NK-92 (cell line): ENCODE measurements around the gene MTHFS.
"Not testable (repeated sequence)": the region's sequence is repeated elsewhere in the genome, so short reads cannot be mapped to it uniquely, and the experiment has no call there.

Source experiments
- DNase-seq: peaks from one replicate; lab custom pipeline; 2025; ENCODE audit not compliant: unreplicated experiment; lab: John Stamatoyannopoulos, UW

The MTHFS gene

DNA sequence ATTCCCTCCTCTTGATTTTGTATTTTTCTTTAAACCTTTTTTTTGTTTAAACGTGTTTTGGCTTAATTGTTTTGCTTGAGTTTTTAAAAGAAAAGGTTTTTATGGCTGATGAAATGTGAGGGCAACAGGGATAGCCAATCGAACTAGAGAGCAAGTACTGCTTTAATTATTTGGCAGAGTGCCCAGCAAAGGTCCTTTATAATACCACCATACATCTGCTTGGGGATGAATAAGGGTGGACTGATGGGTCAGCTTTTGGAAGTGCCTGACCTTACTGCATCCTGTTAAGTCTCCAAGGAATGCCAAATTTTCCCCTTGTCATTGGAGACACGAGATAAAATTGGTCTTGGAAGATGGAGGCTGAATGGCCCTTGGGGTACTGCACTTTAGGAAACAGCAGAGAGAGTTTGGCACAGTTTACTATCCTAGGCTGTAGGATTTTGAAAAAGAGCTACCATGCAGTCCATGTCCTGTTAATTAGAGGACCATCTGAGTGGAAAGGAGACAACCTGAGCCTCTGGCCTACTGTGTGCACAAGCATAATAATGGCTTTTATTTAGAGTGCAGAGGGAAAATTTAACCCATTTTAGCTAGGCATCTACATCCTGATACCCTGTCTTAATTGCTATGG, 19.8 kb upstream of the MTHFS start:
- DNase-seq: no peak

DNA sequence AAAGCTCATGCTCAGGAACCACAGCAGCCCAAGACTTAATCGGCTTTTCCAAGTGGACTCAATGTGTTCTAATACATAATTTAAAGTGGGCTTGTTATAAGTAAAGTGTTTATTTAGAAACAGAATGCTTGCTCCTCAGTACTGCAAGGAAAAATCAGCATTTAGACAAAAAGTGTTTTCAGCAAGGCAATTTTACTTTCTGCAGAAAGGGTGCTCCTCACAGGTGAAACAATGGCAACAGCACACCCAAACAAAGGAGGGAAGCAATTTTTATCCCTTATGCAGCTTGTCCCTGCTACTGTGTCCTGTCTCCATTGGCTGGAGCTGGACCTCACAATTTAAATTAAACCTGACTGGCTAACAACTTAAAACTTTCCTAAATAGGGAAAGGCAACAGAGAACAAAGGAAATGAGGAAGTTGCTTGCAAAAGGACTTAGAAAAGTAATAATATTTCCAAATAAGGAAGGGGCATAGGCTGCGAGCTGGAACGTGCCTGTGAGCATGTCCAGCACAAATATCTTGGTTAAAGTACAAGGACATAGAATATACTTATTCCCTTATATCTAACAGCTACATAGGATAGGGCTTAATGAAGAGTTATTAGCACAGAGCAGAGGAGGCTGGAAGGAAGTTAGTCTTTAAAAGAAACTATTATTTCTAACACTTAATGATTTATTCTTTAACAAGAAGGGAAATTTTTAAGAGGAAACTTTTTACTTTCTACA, 19.1 kb upstream of the MTHFS start:
- not testable (repeated sequence) for DNase-seq

DNA sequence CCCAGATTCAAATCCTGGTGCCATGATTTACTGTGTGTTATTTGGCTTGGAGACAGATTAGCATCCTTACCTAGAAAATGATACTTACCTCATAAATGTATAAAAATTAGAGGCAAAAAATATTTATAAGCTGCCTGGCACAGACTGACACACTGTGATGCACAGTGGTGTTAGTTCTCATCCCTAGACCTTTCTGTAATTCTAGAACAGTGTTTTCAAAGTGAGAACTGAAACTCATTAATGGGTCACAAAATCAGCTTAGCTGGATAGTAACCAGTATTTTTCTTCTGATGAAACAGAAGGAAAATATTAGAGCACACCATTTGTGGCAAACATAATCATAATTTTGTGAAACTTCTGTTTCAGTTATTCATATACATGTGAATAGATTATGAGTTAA, 17.9 kb upstream of the MTHFS start:
- no peak for DNase-seq

DNA sequence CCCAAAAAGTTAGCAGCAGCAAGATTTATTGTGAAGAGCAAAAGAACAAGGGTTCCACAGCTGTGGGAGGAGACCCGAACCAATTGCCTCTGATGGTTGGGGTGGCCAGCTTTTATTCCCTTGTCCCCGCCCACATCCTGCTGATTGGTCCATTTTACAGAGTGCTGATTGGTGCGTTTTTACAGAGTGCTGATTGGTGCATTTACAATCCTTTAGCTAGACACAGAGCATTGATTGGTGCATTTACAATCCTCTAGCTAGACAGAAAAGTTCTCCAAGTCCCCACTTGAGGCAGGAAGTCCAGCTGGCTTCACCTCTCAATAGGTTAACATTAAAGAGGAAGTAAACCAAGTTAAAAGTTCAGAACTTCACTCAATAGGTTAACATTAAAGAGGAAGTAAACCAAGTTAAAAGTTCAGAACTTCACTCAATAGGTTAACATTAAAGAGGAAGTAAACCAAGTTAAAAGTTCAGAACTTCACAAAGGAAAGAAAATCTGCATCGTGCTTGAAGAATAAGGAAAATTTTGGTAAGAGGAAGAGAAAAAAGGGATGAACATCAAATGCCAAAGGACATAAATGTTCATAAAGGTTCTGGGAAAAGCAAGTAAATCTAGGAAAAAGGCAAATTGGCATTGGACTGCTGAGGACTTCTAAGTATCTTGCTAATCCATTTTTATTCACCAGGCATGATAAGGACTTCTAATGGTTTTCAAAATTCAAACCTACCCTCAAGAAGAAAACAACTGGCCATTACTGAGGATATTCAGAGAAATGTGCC, 12.9 kb upstream of the MTHFS start:
- DNase-seq: not testable (repeated sequence)

DNA sequence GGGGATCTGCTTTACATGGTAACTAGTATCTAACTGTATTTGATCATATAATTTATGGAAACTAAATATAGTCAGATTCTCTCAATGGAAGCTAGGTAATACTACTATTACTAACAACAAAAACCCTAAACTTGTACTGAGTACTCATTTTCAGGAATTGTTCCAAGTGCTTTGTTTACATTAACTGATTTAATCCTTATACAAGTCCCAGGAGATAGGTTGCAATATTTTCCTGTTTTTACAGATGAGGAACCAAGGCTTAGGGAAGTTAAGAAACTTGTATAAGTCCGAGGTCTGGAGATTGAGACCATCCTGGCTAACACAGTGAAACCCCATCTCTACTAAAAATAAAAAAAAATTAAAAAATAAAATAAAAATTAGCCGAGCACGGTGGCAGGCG, 7.5 kb upstream of the MTHFS start:
- DNase-seq: no peak

DNA sequence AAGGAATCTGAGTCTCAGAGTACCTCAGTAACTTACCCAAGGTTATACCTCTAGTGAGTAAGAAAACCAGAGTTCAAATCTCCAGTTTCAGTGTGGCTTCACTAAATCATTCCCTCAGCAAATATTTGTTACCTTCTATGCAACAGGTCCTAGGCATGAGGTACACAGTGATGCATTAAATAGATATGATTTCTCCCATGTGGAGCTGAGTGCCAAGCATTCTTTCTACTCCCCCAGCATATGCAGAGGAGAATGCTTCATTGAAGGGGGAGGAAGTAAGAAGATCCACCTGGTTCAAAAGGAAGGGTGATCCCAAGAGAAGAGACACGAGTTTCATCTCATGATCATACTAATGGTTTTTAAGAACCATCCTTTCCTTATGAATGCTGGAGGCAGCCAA, 6.8 kb upstream of the MTHFS start:
- no peak for DNase-seq

DNA sequence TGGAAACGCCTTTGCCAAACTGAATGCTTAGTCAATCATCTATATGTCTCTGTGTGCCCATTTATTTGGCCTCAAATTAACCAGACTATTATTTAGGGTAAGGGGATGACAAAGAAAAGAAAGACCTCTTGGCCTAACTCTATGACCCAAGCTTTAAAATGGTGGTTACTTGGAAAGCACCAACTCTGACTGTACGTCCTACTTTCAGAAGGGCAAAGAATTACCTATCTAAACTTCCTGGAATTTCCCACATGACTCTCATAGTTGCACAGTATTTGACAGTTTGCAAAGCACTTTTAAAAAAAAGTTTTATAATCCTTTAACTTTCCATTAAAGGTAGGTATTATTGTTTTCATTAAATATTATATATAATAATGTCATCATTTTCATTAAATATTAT, 6.3 kb upstream of the MTHFS start:
- no peak for DNase-seq

DNA sequence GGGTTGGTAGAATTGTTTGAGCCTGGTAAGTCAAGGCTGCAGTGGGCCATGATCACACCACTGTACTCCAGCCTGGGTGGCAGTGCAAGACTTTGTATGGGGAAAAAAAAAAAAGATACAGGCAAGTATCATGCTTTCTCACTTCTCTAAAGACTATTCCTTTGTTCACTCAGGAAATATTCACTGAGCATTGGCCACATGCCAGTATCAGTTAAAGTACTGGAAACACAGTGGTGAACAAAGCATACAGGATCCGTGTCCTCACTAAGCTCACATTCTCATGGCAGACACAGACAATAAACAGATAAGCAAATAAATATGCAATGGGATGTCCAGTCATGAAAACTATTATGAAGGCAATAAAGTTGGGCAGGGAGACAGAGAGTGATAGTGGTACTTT, 5.1 kb upstream of the MTHFS start:
- DNase-seq: no peak

DNA sequence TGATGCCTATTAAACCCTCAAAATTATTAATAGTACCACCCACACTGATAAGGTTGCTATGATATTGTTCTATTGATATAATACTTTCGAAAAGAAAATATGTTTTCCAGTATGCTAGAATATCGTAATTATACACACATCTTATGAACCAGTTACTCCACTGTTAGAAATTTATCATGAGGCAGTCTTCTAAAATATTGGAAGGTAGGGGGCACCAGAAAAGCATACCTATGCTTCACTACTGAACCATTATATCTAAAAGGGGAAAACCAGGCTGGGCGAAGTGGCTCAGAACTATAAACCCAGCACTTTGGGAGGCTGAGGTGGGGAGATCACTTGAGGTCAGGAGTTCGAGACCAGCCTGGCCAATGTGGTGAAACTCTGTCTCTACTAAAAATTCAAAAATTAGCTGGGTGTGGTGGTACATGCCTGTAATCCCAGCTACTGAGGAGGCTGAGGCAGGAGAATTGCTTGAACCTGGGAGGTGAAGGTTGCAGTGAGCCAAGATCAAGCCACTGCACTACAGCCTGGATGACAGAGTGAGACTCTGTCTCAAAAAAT, 4.1 kb upstream of the MTHFS start:
- not testable (repeated sequence) for DNase-seq

DNA sequence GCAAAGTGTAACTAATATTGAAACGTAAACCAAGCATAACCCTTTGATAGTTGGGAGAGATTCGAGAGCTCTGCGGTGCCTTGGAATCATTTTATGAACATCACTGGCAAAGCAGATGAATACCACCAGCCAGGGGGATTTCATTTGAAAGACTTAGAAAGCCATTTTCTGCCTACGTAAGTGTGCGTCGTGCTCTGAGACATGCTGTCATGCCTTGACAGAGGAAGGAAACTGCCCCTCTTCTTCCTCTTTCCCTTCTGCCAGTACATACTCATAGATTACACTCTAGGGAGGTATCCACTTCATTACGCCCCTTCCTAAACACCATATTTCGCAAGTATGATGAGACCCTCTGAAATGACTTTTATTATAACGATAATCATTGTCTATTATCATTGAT, 3.3 kb upstream of the MTHFS start:
- DNase-seq: no peak

DNA sequence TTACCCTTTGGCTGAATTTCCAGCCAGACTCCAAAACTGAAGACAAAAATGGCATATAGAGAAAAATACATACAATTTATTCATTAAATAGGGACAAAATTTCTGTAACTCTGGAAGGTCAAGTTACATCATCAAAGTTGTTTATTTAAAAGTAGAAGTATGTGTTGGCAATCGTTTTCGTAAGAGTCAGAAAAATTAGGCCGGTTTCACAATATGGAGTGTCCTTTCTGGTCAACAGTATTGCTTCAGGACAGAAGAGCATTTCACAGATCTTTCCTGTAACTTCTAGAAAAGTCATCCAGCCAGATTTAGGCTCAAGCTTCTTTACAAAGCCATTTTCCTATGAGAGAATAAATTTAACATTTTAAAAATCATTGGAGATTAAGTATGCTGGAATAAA, 2.0 kb upstream of the MTHFS start:
- DNase-seq: not testable (repeated sequence)

DNA sequence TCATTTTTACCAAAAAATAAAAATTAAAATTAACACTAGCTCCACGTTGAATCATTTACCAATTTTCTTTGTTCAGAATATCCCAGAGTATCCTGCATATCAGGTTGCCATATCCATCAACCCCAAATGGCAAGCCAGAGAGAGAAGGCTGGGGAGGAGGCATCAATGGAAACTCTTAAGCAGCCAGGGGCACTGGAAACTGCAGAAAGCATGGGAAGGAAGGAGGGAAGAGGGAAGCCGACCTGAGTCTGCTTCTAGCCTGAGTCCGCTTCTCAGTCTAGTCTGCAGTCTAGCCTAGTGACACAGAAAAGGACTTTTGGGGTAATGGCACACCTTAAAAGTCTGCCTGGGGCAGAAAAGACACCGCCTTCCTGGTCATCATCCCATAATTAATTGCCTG, 1.6 kb upstream of the MTHFS start:
- no peak for DNase-seq

DNA sequence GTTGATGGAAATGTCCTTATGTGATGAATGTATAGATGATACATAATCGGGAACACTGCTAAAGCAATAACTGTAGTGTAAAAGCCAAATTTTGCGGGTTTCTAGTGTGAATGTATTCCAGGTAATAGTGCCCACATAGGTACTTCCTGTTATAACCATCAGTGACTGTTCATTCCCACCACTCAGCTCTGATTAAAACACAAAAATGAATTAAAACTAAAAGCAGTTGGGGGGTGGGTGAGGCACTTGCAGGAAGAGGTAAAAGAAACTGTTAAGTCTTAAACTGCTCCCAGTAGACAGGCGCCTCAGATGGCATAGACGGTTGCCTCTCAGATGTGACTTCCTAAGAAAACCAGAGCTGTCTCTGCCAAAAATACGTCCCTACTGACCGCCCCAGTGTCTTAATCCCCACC, 893 bp upstream of the MTHFS start:
- no peak for DNase-seq

DNA sequence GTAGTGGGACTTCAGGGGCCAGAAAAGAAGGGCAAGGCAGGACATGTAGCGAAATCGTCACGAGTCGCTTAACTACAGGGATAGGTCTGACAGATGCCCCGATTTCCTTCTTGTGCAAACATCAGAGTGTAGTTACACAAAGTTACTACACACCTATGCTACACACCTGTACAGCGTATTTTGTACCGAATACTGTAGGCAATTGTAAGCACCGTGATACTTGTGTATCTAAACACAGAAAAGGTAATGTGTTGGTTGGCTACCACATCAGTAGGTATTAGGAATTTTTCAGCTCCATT, 515 bp upstream of the MTHFS start:
- DNase-seq: no peak

DNA sequence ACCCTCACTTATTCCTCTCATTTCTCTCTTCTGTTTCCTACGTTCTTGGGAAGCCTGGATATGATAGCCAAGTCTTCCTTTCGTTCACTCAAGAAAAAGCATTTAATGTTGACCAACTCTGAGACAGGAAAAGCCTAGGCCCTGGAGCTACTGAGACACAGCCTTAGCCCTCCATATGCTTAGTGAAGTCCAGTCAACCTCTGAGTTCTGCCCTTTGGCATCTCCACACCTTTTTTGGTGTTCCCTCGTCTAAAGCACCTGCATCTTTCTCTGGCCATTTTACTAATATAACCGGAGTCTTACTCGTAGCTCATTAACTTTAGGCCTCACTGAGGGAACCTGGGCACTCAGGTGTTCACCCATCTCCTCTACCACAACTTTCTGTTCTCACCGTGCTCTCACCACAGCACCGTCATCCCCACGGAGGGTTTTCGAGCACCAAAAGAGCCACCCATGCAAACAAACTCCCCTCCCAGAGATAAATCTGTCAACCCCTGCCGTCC, 632 bp downstream of the MTHFS start:
- DNase-seq: no peak

DNA sequence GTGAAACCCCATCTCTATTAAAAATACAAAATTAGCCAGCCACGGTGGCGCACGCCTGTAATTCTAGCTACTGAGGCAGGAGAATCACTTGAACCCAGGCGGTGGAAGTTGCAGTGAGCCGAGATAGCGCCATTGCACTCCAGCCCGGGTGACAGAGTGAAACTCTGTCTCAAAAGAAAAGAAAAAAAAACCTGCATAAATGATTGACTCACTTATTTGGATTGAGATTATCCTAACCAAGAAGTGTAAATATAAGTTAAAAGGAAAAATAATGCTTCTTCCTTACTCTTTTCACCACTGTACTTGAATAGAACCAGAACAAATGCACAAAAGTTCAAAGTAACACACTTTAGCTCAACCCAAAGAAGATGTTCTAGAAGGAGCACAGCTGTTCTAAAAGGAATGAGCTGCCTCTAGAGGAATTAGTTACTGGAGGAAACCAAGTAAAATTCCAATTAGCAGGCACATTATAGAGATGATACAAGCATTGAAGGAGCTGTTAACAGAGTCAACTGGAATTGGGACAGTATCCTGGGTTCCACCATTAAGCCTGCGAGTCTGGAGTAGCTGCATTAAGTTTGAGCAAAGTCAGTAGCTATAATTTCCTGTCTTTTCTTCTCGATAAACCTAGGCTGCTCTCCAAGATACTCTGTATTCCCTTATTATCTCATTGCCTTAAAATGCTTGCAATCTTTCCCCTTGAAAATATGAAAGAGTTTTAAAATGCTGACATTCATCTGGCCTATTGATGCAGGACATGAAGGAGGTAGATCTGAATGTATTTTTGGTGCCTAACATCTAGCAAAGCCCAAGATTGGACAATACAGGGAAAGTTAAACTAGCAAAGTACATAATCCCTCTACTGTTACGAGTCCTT, 9.5 kb downstream of the MTHFS start:
- no peak for DNase-seq

DNA sequence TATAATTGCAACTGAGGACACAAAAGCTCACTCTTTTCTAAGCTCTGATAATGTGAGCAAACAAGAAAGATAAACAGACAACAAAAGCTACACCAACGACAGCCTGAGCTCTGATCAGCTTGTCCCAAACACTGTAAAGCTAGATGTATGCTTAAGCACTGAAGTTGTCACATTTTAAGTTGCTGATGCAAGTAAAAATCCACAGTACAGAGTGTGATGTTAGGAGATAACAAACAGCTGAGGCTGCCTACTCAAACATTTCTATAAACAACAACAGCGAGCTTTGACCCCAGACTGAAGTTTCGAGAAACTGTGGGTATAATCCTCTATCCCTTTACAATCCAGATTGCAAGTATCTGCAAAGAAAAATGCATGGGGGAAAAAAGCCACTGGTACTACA, 10.7 kb downstream of the MTHFS start:
- DNase-seq: no peak

DNA sequence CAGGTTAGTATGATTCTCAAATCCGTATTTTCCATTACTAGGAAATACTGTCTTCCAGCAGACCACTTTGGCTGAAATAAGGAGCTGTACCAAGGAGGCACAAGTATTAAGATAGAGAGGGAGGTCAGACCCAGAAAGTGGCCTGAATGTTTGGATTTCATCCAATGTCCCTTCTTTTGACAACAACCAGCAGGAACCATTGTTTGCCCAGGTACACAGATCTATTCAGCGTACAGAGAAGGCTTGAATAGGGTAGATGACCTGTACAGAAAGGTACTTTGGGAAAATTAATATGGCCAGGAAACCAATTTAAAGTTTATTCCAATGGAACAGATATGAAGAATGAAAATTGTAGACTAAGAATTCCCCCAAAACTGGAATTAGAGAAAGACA, 12.6 kb downstream of the MTHFS start:
- no peak for DNase-seq

DNA sequence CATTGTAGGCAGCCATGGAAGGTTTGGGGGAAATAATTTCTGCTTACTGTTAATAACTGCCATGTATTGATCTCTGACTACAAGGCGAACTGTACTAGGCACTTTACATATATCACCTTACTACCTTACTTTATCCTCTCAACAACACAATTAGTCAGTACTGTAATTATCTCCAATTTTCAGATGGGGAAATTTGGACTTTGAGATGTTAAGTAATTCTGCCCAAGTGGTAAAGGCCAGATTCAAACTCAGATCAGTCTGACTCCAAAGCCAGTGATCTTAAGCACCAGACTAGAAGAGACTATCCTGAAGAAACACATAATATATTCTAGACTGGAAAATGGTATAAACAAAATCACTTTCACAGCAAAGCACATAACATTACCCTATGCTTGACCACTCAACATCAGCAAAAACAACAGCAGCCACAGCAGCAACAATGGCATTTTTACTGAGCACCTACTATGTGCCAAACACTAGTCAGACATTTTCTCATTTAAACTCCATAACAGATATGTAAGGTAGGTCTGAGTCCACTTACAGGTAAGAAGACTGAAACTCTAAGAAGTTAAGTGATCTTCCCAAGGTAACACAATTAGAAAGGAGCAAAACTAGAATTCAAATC, 13.1 kb downstream of the MTHFS start:
- no peak for DNase-seq

DNA sequence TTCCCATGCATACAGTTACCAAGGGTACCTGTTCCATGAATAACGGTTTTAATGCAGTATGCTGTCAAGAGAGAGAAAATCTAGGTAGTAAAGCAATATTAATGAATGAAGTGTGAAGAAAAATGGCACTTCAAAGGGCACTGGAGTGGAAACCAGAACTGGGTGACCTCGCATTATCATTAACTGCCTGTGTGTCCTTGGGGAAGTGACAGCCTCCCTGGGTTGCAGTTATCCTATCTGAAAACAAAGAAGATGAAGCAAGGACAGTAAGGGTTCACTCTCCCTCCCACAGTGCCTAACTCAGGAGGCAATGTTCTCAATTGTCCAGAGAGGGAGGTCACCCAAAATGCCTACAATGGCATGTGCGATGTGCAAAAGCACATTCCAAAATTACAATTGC, 15.1 kb downstream of the MTHFS start:
- DNase-seq: no peak

DNA sequence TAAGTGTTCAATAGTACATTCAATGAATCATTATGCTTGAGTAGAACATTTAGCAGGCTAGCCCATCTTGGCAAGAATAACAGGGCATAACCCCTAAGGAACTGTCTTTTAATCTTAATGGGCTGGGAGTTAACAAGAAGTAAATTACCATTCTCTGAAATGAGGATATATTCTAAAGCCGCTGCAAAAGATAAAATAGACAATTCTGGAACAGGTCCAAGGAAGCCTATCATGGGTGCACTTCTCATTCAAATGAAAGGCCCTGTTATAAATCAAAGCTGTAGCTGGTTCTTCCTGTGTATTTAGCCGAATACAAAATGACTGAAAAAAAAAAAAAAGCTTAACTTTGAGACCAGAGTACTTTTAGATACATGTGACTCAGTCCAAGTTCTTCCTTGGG, 15.6 kb downstream of the MTHFS start:
- DNase-seq: no peak
